DND-41 (cell line): ENCODE measurements around the gene CDCP1.

ENCODE experiments used
- CTCF ChIP-seq: IDR thresholded peaks from 2 replicates; pipeline ENCODE4 v1.5.1; 2012; ENCODE audit warnings: borderline replicate concordance, low read length, moderate library complexity, mild to moderate bottlenecking; ENCODE audit not compliant: poor library complexity, severe bottlenecking; ENCODE audit errors: extremely low read depth
- EZH2 ChIP-seq: IDR thresholded peaks from 3 replicates; pipeline ENCODE4 v1.6.1; 2012; ENCODE audit warnings: borderline replicate concordance, low read depth, mild to moderate bottlenecking, moderate library complexity, low read length, inconsistent platforms; ENCODE audit not compliant: severe bottlenecking

GRCh38 chr3:45173776-45174175 lies 27.6 kb upstream of the CDCP1 start:
- no peak for TF ChIP-seq CTCF
- TF ChIP-seq EZH2 = no peak
